GM23338 (cell line): ENCODE results near the gene LRMDA. TPM values are rescaled to one million over a fixed set of nuclear protein-coding genes. Genes with fewer than 3 reads are reported as not detected.

Experiments
- CTCF ChIP-seq, 2 experiments: fragments of 200-600 bp in 1 of 2; sonication (generic) in 1 of 2; conservative IDR thresholded peaks; 2 replicates each; pipeline versions ENCODE4 v1.5.1 to v1.6.1; 2016 to 2017; ENCODE audit warnings: antibody characterized with exemption in 2 of 2, low read depth in 2 of 2, mild to moderate bottlenecking in 2 of 2, moderate library complexity in 1 of 2
- JUNB ChIP-seq: IDR thresholded peaks from one replicate; pipeline ENCODE4 v1.6.1; 2016; ENCODE audit warnings: antibody characterized with exemption; ENCODE audit not compliant: unreplicated experiment
- STAT1 ChIP-seq: IDR thresholded peaks from one replicate; pipeline ENCODE4 v1.6.1; 2016; ENCODE audit warnings: antibody characterized with exemption; ENCODE audit not compliant: unreplicated experiment
- ZNF114 ChIP-seq: fragments of 250-450 bp; sonication (Bioruptor Pico); IDR thresholded peaks from 2 replicates; pipeline ENCODE4 v1.5.0; 2020; ENCODE audit warnings: mild to moderate bottlenecking, moderate library complexity
- polyA plus RNA-seq: library from polyadenylated mRNA; unstranded; fragments of >200 nt; fragmentation: Nextera tagmentation; extraction: Ambion mirVana; gene quantifications from 2 replicates; pipeline ENCODE4 v1.2.1, GENCODE V29; 2016
- total RNA-seq: library from RNA; depleted of rRNA; stranded (reverse); fragments of >200 nt; shearing (Covaris generic); gene quantifications from 2 replicates; pipeline ENCODE4 v1.2.3, GENCODE V29; 2014
- TF ChIP-seq, protein P1 (sequence below): fragments of 250-450 bp; sonication (Bioruptor Pico); IDR thresholded peaks from 2 replicates; pipeline ENCODE4 v1.5.0; 2020; ENCODE audit warnings: mild to moderate bottlenecking, moderate library complexity

Gene LRMDA
- total and polyA plus RNA-seq, 2 experiments from 2014 or later = 0.90 to 1.8 TPM

DNA sequence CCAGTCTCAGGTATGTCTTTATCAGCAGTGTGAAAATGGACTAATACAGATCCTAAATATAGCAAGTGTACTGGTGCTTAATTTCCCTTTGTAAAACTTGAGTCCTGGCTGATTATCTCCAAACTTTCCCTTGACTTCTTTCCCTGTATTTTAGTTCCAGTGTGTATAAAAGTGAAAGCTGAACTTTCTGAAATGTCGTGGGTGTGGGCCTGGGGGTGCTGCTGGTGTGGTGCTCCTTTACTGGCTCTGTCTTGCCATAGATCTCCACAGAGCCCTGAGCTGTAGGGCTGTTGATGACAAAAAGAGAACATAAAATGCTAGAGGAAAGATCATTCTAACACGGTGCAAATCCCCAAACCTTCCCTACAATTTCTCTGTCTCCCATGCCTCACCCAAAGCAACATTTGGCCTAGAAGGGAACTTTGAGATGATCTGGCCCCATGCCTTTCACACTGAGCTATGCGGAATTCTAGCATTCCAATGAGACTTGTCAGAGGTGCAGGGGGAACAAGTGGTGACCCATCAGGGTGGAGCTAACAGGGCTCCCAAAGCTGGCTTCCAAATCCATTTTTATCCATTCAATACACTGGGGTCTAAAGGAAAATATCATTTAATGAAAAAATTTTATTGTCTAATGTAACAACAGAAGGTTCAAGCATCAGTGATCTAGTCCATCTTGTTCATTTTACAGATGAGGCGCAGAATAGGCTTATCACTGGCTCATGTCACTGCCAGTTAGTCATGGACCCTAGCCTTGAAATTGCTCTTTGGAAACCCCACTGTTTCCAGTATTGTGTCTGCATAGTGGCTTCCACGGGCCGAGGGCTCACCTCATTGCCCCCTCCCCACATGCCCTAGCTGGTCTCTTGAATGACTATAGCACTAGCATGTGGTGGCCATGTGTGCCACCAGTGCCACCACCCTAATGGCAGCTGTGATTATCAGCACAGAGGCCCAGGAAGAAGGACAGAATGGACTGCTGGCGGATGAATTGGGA is 1000.9 kb downstream of the LRMDA start (continued):
- TF ChIP-seq, protein P1, sequence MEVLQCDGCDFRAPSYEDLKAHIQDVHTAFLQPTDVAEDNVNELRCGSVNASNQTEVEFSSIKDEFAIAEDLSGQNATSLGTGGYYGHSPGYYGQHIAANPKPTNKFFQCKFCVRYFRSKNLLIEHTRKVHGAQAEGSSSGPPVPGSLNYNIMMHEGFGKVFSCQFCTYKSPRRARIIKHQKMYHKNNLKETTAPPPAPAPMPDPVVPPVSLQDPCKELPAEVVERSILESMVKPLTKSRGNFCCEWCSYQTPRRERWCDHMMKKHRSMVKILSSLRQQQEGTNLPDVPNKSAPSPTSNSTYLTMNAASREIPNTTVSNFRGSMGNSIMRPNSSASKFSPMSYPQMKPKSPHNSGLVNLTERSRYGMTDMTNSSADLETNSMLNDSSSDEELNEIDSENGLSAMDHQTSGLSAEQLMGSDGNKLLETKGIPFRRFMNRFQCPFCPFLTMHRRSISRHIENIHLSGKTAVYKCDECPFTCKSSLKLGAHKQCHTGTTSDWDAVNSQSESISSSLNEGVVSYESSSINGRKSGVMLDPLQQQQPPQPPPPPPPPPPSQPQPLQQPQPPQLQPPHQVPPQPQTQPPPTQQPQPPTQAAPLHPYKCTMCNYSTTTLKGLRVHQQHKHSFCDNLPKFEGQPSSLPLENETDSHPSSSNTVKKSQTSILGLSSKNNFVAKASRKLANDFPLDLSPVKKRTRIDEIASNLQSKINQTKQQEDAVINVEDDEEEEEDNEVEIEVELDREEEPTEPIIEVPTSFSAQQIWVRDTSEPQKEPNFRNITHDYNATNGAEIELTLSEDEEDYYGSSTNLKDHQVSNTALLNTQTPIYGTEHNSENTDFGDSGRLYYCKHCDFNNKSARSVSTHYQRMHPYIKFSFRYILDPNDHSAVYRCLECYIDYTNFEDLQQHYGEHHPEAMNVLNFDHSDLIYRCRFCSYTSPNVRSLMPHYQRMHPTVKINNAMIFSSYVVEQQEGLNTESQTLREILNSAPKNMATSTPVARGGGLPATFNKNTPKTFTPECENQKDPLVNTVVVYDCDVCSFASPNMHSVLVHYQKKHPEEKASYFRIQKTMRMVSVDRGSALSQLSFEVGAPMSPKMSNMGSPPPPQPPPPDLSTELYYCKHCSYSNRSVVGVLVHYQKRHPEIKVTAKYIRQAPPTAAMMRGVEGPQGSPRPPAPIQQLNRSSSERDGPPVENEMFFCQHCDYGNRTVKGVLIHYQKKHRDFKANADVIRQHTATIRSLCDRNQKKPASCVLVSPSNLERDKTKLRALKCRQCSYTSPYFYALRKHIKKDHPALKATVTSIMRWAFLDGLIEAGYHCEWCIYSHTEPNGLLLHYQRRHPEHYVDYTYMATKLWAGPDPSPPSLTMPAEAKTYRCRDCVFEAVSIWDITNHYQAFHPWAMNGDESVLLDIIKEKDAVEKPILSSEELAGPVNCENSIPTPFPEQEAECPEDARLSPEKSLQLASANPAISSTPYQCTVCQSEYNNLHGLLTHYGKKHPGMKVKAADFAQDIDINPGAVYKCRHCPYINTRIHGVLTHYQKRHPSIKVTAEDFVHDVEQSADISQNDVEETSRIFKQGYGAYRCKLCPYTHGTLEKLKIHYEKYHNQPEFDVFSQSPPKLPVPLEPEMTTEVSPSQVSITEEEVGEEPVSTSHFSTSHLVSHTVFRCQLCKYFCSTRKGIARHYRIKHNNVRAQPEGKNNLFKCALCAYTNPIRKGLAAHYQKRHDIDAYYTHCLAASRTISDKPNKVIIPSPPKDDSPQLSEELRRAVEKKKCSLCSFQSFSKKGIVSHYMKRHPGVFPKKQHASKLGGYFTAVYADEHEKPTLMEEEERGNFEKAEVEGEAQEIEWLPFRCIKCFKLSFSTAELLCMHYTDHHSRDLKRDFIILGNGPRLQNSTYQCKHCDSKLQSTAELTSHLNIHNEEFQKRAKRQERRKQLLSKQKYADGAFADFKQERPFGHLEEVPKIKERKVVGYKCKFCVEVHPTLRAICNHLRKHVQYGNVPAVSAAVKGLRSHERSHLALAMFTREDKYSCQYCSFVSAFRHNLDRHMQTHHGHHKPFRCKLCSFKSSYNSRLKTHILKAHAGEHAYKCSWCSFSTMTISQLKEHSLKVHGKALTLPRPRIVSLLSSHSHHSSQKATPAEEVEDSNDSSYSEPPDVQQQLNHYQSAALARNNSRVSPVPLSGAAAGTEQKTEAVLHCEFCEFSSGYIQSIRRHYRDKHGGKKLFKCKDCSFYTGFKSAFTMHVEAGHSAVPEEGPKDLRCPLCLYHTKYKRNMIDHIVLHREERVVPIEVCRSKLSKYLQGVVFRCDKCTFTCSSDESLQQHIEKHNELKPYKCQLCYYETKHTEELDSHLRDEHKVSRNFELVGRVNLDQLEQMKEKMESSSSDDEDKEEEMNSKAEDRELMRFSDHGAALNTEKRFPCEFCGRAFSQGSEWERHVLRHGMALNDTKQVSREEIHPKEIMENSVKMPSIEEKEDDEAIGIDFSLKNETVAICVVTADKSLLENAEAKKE = no peak
- TF ChIP-seq STAT1 (no peak), CTCF (conservative IDR thresholded peaks at IDR 0.05; ENCODE audit: low read depth in 2 of 2) (no peak), JUNB (no peak), ZNF114 (CRISPR knock-in tag) (no peak)
